ENCODE data around the gene NAP1L2.
A peak's percentile ranks its signal among the peaks of the same experiment; 100 is the strongest.
"Not testable (repeated sequence)": the region's sequence is repeated elsewhere in the genome, so short reads cannot be mapped to it uniquely, and the experiment has no call there.

The NAP1L2 gene, protein sequence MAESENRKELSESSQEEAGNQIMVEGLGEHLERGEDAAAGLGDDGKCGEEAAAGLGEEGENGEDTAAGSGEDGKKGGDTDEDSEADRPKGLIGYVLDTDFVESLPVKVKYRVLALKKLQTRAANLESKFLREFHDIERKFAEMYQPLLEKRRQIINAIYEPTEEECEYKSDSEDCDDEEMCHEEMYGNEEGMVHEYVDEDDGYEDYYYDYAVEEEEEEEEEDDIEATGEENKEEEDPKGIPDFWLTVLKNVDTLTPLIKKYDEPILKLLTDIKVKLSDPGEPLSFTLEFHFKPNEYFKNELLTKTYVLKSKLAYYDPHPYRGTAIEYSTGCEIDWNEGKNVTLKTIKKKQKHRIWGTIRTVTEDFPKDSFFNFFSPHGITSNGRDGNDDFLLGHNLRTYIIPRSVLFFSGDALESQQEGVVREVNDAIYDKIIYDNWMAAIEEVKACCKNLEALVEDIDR

DNA sequence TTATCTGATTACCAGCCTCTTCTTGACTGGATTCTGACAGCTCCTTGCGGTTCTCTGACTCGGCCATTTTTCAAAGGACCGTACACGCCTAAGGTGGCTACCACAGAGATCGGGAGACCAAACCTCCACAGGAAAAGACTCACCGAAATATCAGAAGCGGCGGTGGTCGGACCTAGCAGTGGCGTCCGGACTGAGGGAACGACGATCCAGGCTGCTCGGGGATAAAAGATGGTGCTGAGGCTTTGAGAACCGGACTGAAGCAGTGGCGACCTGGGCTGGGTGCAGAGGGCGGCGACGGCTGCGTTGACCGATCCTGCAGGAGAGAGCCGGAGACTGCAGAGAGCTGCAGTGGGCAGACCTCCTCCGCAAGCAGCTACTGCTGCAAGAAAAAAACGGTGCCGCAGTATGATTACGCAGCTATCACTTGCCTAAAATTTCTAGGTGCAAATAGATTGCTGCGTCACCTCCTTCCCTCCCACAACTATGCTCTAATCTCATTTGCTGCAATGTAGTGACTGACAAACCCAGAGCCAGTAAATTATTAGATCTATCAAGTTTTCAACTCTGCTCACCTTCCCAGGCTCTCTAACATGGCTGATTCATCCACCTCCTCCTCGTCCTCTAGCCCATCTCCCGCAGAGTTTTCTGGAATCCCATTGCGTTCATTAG lies at the start of gene NAP1L2:
NAP1L2 (minus strand) TSS at position 426 of the 669 bp plus-strand sequence; CDS start at position 67, 359 bp downstream.
- DNase-seq (ENCODE audit: low read depth, low spot score), result peak; percentile 37

DNA sequence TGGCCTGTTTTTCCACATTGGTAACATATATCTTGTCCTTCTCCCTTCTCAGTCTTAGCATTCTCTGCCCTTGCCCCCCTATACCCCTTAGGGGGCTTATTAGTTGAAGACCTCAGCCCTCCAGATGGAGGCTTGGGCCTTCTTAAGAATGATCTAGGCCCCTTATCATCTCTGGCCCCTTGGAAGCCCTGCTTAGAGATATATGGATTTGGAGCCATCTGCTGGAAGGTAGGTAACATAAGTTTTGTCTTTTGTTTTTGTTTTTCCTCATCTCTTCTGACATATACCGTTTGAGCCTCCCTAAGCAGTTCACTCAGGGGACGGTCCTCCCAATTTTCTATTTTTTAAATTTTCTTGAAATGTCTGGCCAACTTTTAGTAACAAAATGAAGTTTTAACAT lies 48.3 kb upstream of the NAP1L2 start:
- peak; percentile 0 for DNase-seq (ENCODE audit: low read depth, low spot score)

DNA sequence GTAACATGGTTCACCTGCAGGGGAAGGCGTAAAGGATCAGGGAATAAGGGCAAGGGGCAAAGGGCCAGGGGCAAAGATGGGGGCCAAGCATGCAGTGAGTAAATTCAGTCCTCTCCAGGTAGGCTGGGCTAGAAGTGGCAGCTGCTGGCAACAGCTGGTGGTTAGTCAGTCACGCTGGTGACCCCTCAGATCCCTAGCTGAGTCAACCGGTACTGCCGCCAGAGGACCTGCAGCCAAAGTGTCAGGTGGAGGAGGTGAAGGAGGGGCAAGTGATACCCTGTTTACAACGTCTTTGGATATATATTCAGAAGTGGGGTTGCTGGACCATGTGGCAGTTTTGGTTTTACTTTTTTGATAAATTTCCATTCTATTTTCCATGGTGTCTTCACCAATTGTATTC lies 24.6 kb upstream of the NAP1L2 start:
- no peak for DNase-seq (ENCODE audit: low read depth, low spot score)

DNA sequence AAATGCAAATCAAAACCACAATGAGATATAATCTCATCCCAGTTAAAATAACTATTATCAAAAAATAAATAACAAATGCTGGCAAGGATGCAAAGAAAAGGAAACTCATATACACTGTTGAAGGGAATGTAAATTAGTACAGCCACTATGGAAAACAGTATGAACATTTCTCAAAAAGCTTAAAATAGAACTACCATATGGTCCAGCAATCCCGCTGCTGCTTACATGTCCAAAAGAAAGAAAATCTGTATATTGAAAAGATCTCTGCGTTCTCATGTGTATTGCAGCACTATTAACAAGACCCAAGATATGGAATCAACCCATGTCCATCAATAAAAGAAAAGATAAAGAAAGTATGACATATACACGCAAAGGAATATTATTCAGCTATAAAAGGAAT lies 3.0 kb upstream of the NAP1L2 start:
- no peak for DNase-seq (ENCODE audit: low read depth, low spot score)

DNA sequence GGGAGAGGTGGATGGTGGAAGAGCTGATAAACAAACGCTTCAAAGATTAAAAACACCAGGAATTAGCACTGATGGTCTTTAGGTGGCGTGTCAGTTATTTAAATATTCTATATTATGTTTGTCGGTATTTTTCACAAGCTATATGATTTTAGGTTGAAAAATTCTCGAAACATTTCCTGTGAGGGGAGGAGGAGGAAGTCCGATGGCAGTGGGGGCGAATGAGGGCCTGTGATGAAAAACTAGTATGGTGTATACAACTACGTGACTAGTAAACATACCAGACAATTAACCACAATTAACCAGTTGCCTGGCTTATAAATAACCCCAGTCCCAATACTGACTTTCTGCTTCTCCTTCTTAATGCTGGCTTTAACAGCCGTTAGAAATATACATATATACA lies 595 bp upstream of the NAP1L2 start:
- DNase-seq (ENCODE audit: low read depth, low spot score), result no peak

DNA sequence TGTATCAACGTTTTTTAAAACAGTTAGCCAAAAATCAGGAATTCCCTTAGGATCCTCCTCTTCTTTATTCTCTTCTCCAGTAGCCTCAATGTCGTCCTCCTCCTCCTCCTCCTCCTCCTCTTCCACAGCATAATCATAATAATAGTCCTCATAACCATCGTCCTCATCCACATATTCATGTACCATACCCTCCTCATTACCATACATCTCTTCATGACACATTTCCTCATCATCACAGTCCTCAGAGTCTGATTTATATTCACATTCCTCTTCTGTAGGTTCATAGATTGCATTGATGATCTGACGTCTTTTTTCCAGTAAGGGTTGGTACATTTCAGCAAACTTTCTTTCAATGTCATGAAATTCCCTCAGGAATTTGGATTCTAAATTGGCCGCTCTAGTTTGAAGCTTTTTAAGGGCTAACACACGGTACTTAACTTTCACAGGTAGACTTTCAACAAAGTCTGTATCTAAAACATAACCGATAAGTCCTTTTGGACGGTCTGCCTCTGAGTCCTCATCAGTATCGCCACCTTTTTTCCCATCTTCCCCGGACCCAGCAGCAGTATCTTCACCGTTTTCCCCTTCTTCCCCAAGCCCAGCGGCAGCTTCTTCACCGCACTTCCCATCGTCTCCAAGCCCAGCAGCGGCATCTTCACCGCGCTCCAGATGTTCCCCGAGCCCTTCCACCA lies 771 bp downstream of the NAP1L2 start:
- no peak for DNase-seq (ENCODE audit: low read depth, low spot score)

DNA sequence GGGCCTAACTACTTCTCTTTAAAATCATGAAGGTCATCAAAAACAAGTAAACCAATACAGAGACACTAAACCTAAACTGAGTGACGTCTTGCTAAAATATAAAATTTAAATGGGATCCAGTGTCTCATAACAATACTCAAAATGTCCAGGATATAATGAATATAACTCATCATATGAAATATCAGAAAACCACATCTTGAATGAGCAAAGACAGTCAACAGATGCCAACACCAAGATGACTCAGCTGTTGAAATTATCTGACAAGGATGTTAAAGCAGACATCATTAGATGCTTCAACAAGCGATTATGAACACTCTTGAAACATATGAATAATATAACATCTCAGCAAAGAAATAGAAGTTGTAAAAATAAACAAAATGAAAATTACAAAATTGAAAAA lies 8.3 kb downstream of the NAP1L2 start:
- no peak for DNase-seq (ENCODE audit: low read depth, low spot score)

DNA sequence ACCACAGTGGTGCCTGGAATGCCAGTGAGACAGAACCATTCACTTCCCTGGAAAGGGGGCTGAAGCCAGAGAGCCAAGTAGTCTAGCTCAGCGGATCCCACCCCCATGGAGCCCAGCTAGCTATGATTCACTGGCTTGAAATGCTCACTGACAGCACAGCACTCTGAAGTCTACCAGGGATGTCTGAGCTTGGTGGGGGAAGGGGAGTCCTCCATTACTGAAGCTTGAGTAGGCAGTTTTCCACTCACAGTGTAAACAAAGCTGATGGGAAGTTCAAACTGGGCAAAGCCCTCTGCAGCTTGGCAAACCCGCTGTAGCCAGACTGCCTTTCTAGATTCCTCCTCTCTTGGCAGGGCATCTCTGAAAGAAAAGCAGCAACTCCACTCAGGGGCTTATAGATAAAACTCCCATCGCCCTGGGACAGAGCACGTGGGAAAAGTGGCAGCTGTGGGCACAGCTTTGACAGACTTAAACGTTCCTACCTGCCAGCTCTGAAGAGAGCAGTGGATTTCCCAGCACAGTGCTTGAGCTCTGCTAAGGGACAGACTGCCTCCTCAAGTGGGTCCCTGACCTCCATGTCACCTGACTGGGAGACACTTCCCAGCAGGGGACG lies 32.0 kb downstream of the NAP1L2 start:
- DNase-seq (ENCODE audit: low read depth, low spot score), result no peak

DNA sequence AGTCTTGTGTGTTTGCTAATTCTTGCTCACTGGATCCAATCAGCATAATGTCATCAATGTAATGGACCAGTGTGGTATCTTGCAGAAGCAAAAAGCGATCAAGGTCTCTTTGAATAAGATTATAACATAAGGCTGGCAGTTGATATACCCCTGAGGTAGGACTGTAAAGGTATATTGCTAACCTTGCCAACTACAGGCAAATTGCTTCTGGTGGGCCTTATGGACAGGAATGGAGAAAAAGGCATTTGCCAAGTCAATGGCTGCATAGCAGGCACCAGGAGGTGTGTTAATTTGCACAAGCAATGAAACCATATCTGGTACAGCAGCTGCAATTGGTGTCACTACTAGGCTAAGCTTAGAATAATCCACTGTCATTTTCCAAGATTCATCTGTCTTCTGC lies 45.7 kb downstream of the NAP1L2 start:
- DNase-seq (ENCODE audit: low read depth, low spot score), result not testable (repeated sequence)

All from astrocyte of the hippocampus (primary cell).